ENCODE data around the gene ATG2A.

Gene ATG2A

DNA sequence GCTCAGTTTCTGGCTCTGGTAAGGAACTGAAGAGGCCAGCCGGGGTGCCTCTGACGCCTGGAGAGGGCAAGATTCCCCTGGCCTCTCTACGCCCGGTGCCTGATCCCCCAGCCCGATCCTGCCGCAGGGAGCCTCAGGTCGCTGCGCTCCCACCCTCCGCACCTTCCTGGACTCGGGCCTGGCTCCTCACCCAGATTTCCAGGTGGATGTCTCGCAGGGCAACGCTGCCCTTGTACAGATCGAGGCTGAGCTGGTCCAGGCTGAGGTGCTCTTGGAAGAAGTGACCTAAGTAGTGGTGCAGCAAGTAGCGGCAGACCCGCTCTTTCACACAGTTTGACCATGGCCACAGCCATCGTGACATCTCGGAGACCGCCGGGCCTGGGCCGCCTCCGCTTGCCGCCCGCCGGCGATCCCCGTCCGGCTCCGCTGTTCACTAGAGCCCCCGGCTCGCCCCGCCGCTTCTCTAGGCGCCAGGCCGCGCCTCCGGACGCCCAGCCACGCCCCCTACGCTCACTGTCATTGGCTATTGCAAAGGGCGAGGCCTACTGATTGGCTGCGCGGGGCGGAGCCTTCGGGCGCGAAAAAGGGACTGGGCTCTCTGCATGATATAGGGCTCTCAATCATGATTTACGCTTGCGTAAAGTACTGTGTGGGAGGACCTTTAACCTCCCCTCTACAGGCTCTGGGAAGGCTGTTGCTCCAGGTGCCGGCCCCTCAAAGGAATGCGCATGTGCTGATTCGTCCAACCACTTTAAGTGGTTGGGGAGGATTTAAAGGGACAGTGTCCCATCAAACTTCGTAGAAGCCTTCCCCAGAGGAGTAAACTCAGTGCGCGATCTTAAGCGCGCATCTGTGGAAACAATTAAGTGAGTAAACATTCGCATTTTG is at the start of gene ATG2A:
TSS of gene ATG2A (minus strand) at position 435 of the 888 bp plus-strand sequence. CDS start at position 361, 74 bp downstream.
- peak; percentile 99 to 100 for DNase-seq

GRCh38 chr11:64963072-64963631 is 46.1 kb upstream of the ATG2A start:
- no peak for DNase-seq

DNA sequence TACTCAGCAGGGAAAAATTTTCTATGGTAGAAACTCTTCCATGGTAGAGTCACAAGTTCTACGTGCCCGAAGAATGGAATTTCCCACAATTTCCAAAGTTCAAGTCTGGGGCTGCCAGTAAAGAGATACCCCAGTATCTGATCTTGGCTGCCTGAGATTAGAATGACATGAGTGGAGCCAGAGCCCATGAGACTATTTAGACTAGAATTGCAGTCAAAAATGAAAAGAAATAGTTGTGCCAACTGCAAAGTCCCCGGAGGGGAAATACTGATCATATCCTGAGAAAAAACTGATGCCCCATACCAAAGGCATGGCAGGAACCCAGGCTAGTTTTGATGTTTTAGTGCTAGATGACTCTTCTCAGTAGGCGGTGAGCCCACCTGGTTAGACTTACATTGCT is 43.7 kb upstream of the ATG2A start:
- DNase-seq = no peak

GRCh38 chr11:64959498-64959897 is 42.5 kb upstream of the ATG2A start:
- DNase-seq = no peak

GRCh38 chr11:64954201-64954600 is 37.2 kb upstream of the ATG2A start:
- no peak for DNase-seq

GRCh38 chr11:64951529-64951928 is 34.5 kb upstream of the ATG2A start:
- DNase-seq = no peak

DNA sequence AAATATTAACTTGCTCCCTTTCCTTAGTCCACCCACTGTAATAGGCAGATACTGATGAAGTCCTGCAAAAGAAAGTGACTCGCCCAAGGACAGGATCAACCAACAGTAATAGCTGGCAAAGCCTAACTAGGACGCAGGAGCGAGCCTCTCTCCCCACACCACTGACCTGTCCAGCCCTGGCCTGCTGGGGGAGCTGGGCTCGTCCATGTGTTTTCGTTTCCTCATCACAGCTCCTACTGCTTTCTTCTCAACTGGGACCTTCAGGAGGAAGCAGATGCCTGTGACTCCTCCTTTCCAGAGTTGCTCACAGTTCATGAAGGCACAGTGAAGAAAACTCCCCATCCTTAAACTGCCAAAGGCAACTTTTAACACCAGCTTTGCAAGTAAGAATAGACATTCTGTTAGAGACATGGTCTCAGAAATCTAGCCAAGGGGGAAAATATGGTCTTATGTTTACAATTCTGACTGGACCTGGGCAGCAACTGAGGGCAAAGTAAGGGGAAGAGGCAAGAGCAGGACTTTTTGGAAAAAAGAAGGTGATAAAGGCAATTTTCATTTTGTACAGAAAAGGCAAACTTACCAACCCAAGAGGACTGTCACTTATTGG is 30.3 kb upstream of the ATG2A start:
- DNase-seq = no peak

DNA sequence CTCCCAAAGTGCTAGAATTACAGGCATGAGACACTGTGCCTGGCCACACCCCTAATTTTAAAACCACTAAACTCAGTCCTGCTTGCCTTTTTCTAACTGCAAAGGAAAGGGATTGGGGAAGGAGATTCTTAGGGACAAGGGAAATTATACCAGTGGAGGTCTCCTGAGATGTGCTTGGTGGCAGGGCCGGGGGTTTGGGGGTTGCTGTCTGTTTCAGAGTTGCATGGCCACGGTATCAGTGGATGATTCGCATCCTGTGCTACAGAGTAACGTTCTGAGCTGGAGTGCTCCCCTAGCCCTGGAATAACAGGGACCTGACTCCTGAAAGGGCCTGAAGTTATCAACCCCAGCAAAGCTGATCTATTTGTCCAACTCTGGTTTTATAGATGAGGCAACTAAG is 19.5 kb upstream of the ATG2A start:
- no peak for DNase-seq

- no peak for DNase-seq
Measured at GRCh38 chr11:64935359-64936081, 18.5 kb upstream of the ATG2A start, which contains the start of gene GPHA2. Gene GPHA2 (minus strand): TSS chr11:64935893. CDS start chr11:64935460, 433 bp downstream.

GRCh38 chr11:64934682-64935358 is 17.8 kb upstream of the ATG2A start:
- DNase-seq = no peak

GRCh38 chr11:64933935-64934681 is 17.1 kb upstream of the ATG2A start:
- peak in 1 of 2 experiments; percentile 5 for DNase-seq

DNA sequence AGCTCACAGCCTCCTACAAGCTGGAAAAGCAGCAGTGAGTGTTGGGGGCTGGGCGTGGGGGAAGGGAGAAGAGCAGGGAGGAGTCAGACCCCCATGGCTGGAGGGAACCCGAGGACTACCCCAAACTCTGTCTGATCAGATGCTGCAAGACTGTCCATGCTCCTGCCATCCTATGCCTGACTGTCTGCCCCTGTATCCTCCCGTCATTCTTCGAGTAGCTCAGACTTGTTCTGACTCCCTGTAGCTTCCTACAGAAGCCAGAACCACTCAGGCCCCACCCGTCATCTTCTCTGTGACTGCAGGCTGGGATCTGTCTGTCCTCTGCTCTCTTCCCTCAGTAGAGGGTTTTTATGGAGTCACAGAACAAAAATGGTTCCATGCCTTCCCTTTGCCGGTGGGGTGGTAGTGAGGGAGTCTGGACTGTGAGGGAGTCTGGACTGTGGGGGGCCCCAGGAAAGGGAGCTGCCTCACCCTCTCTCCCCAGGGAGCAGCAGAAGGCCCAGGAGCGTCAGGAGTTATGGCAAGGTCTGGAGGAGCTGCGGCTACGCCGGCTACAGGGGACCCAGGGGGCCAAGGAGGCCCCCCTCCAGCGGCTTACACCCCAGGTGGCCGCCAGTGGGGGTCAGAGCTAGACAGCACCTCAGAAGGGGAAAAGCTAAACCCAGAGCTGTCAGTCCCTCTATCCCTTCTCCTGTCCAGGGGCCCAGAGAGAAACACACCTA is 16.4 kb upstream of the ATG2A start:
- no peak for DNase-seq

- DNase-seq = no peak
Measured at GRCh38 chr11:64932324-64932723, 15.3 kb upstream of the ATG2A start.

GRCh38 chr11:64931290-64931689 is 14.3 kb upstream of the ATG2A start:
- DNase-seq = no peak

- DNase-seq = no peak
Measured at GRCh38 chr11:64930340-64930739, 13.3 kb upstream of the ATG2A start.

- no peak for DNase-seq
Measured at GRCh38 chr11:64929625-64930024, 12.6 kb upstream of the ATG2A start.

DNA sequence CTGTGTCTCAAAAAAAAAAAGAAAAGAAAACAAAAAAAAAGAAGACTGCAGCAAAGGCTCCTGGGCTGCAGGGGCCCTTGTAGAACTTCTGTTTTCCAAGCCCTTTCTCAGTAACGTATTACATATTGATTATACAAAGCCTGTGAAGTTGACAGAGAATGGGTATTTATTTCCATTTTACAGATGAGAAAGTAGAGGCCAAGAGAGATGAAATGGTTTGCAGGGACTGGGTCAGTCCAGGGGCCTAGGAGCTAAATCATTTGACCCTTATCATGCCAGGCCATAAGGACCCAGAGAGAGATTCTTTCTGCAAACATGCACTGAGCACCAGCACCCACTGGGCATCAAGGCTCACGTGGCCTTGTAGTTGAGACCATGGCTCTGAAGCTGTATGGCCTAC is 11.9 kb upstream of the ATG2A start:
- no peak for DNase-seq

DNA sequence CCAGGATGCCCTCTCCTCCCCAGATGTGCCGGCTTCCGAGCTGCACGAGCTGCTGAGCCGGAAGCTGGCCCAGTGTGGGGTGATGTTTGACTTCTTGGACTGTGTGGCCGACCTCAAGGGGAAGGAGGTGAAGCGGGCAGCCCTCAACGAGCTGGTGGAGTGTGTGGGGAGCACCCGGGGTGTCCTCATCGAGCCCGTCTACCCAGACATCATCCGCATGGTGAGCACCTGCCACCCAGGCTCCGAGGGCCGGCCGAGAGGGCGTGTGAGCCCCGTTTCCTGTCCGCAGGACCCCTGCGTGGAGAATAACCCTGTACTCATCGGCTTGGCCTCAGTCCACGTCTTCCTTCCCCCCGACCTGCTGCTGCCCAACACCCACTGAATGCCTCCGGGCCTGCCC is 9.7 kb upstream of the ATG2A start:
- no peak for DNase-seq

- no peak for DNase-seq
Measured at GRCh38 chr11:64925536-64926436, 8.8 kb upstream of the ATG2A start.

- DNase-seq = no peak
Measured at GRCh38 chr11:64924910-64925284, 7.9 kb upstream of the ATG2A start.

All from Kasumi-1 (cell line).